Tibial artery (tissue), 4 donors: Measurements from ENCODE around the gene SSB.
"Not testable (repeated sequence)": the region's sequence is repeated elsewhere in the genome, so short reads cannot be mapped to it uniquely, and the experiment has no call there.

Experiments used
- DNase-seq, 2 donors: peaks; one replicate each; pipeline ENCODE4 v3.0.0-alpha.2; 2019
- H3K27ac ChIP-seq, 2 donors: fragments of 200-600 bp; sonication (generic) in 1 of 2; 1 replicate in 1 of 2; 2 replicates in 1 of 2; pipeline ENCODE4 v1.5.1; 2018 to 2019; ENCODE audit warnings: mild to moderate bottlenecking in 1 of 2
- H3K27me3 ChIP-seq, 2 donors: fragments of 200-600 bp; sonication (generic) in 1 of 2; one replicate each; pipeline versions ENCODE4 v1.5.1 to v1.6.0; 2016 to 2019
- H3K36me3 ChIP-seq, 3 donors: fragments of 200-600 bp; sonication (generic) in 2 of 3; one replicate each; pipeline ENCODE4 v1.5.1; 2016 to 2019; ENCODE audit warnings: mild to moderate bottlenecking in 2 of 3
- H3K4me1 ChIP-seq, 4 donors: fragments of 200-600 bp; sonication (generic) in 2 of 4; 1 replicate in 3 of 4; 2 replicates in 1 of 4; pipeline ENCODE4 v1.5.1; 2016 to 2019
- H3K4me3 ChIP-seq, 2 donors: fragments of 200-600 bp; sonication (generic) in 1 of 2; 1 replicate in 1 of 2; 2 replicates in 1 of 2; pipeline ENCODE4 v1.5.1; 2018 to 2019; ENCODE audit warnings: mild to moderate bottlenecking in 2 of 2
- H3K9me3 ChIP-seq, 3 donors: fragments of 200-600 bp; sonication (generic) in 1 of 3; one replicate each; pipeline ENCODE4 v1.5.1; 2016 to 2019
- intact Hi-C: fragments of 100-400 bp; cut with DNase I; formaldehyde crosslinking; loops from one replicate; pipeline ENCODE4 v1.15.0; 2023; ENCODE audit warnings: low total_unique reads
- TF ChIP-seq, protein P1 (sequence below), 2 experiments: fragments of 200-600 bp in 1 of 2; fragments of 450-650 bp in 1 of 2; IDR thresholded peaks; one replicate each; pipeline ENCODE4 v1.5.1; 2017 to 2019; ENCODE audit warnings: antibody characterized with exemption in 2 of 2, mild to moderate bottlenecking in 1 of 2, moderate library complexity in 1 of 2

SSB gene

DNA sequence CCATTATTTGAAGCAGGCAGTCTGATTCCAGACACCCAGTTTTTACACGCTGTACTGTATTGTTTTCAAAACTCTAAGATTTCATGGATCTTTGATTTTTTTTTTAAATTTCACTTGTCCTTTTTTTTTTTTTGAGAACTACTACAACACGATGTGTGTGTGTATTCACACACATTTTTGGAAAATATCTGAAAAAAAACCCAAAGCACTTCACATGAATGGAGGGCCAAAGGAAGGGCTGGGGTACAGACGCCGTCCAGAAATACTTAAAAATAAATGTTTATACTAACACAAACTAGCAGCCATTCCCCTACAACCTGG is 314 bp upstream of the SSB start:
- TF ChIP-seq, protein P1, sequence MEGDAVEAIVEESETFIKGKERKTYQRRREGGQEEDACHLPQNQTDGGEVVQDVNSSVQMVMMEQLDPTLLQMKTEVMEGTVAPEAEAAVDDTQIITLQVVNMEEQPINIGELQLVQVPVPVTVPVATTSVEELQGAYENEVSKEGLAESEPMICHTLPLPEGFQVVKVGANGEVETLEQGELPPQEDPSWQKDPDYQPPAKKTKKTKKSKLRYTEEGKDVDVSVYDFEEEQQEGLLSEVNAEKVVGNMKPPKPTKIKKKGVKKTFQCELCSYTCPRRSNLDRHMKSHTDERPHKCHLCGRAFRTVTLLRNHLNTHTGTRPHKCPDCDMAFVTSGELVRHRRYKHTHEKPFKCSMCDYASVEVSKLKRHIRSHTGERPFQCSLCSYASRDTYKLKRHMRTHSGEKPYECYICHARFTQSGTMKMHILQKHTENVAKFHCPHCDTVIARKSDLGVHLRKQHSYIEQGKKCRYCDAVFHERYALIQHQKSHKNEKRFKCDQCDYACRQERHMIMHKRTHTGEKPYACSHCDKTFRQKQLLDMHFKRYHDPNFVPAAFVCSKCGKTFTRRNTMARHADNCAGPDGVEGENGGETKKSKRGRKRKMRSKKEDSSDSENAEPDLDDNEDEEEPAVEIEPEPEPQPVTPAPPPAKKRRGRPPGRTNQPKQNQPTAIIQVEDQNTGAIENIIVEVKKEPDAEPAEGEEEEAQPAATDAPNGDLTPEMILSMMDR (IDR thresholded peaks at IDR 0.05), result no peak
- intact Hi-C loops, result loop anchor here (2.0 to 10.0 kb wide), 2 partner anchors 66 to 104 kb away; partner anchors contain the start of genes CFAP210, KLHL23 and PHOSPHO2

DNA sequence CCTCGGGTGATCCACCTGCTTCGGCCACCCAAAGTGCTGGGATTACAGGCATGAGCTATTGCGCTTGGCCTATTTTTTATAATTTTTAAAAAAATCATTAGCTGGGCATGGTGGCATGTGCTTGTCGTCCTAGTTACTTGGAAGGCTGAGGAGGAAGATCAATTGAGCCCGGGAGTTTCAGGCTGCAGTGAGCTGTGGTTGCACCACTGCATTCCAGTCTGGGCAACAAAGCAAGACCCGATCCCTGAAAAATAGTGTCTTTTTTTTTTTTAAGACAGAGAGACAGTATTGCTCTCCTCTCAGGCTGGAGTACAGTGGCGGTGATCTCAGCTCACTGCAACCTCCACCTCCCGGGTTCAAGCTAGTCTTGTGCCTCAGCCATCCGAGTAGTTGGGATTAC is 4.8 kb downstream of the SSB start:
- no peaks in the 10 kb centered on the region for H3K9me3 ChIP-seq
- H3K27ac ChIP-seq, result no peak overlapping the region
- no peak for DNase-seq
- H3K27me3 ChIP-seq, result no peaks in the 10 kb centered on the region
- H3K4me3 ChIP-seq, result no peak overlapping the region
- H3K4me1 ChIP-seq, result peaks cover 0 to 54% (median 20%) of the 10 kb centered on the region in 4 donors
- intact Hi-C loops, result no loop called here
- TF ChIP-seq, protein P1 (IDR thresholded peaks at IDR 0.05), result no peak
- H3K36me3 ChIP-seq, result peaks cover 27 to 43% (median 37%) of the 10 kb centered on the region in 3 donors

More for the DNA sequence above, 314 bp upstream of the SSB start:
- H3K4me1 ChIP-seq, result peaks cover 0 to 26% (median 14%) of the 10 kb centered on the region in 4 donors
- no peaks in the 10 kb centered on the region for H3K9me3 ChIP-seq
- peak overlapping the region; percentile 85 to 89 for H3K27ac ChIP-seq
- H3K36me3 ChIP-seq, result peaks cover 7 to 9% (median 7%) of the 10 kb centered on the region in 3 donors
- H3K4me3 ChIP-seq, result peak overlapping the region; percentile 79 to 86
- DNase-seq, result no peak
- H3K27me3 ChIP-seq, result no peaks in the 10 kb centered on the region

DNA sequence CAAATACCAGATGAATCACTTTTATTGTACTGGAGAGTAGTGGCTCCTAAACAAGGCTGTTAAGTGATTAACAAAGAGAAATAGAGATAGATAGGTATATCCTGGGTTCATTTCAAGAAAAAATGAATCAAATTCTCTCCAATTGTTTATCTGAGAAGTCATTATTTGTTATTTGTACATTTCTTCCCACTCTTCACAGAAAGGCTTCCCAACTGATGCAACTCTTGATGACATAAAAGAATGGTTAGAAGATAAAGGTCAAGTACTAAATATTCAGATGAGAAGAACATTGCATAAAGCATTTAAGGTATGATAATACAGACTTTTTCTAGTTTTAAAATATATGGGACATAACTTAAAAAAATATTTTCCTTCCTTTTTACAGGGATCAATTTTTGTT is 7.9 kb downstream of the SSB start:
- peaks cover 0 to 57% (median 18%) of the 10 kb centered on the region in 4 donors for H3K4me1 ChIP-seq
- H3K27me3 ChIP-seq, result no peaks in the 10 kb centered on the region
- H3K36me3 ChIP-seq, result peaks cover 54 to 69% (median 66%) of the 10 kb centered on the region in 3 donors
- TF ChIP-seq, protein P1 (IDR thresholded peaks at IDR 0.05), result no peak
- intact Hi-C loops, result no loop called here
- H3K4me3 ChIP-seq, result no peak overlapping the region
- peak overlapping the region; percentile 20 to 39 for H3K27ac ChIP-seq
- H3K9me3 ChIP-seq, result no peaks in the 10 kb centered on the region
- DNase-seq, result no peak

DNA sequence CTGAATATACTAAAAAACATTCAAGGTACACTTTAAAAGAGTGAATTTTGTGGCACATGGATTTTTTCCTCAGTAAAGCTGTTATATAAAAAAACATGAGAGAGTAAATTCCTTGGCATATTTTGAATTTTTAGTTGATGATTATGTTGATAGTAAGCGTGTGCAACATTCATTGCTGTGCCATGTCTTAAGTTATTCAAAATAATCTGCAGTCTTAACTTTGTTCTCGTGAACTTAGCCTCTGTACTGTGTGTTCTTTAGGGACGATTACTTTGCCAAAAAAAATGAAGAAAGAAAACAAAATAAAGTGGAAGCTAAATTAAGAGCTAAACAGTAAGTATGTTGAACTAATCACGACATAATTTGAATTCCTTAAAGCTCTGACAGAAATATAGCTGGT is 9.6 kb downstream of the SSB start:
- DNase-seq, result no peak
- H3K27me3 ChIP-seq, result no peaks in the 10 kb centered on the region
- no peak overlapping the region for H3K4me3 ChIP-seq
- intact Hi-C loops, result no loop called here
- no peaks in the 10 kb centered on the region for H3K9me3 ChIP-seq
- H3K36me3 ChIP-seq, result peaks cover 66 to 81% (median 77%) of the 10 kb centered on the region in 3 donors
- TF ChIP-seq, protein P1 (IDR thresholded peaks at IDR 0.05), result no peak
- H3K27ac ChIP-seq, result peak overlapping the region; percentile 2 to 39
- H3K4me1 ChIP-seq, result peaks cover 0 to 44% (median 10%) of the 10 kb centered on the region in 4 donors

DNA sequence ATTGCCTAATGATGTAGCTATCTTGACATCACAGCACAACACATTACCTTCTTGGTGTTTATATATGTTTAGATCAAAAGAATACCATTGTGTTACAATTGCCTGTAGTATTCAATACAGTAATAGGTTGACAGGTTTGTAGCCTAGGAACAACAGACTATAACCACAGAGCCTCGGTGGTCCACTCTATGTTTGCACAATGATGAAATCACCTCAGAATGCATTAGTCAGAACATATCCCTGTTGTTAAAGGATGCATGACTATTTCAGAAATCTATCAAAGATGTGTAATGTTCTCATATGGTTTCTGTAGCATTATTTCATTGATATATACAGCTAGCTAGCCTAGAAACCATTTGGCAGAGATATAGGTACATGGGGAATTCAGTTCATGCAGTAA is 17.2 kb downstream of the SSB start:
- H3K27ac ChIP-seq, result no peak overlapping the region
- H3K27me3 ChIP-seq, result no peaks in the 10 kb centered on the region
- H3K4me1 ChIP-seq, result peaks cover 0 to 20% (median 5%) of the 10 kb centered on the region in 4 donors
- no peak for DNase-seq
- no peak overlapping the region for H3K4me3 ChIP-seq
- TF ChIP-seq, protein P1 (IDR thresholded peaks at IDR 0.05), result no peak
- intact Hi-C loops, result no loop called here
- peaks cover 68 to 86% (median 75%) of the 10 kb centered on the region in 3 donors for H3K36me3 ChIP-seq
- no peaks in the 10 kb centered on the region for H3K9me3 ChIP-seq

DNA sequence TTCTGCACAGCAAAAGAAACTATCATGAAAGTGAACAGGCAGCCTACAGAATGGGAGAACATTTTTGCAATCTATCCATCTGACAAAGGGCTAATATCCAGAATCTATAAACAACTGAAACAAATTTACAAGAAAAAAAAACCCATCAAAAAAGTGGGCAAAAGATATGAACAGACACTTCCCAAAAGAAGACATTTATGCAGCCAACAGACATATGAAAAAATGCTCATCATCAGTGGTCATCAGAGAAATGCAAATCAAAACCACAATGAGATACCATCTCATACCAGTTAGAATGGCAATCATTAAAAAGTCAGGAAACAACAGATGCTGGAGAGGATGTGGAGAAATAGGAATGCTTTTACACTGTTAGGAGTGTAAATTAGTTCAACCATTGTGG is 18.3 kb downstream of the SSB start:
- H3K27ac ChIP-seq, intact Hi-C loops, H3K9me3 ChIP-seq, H3K4me3 ChIP-seq, H3K27me3 ChIP-seq, DNase-seq: not testable (repeated sequence)
- Histone ChIP-seq H3K4me1 (peaks cover 0 to 29% (median 10%) of the 10 kb centered on the region in 4 donors), H3K36me3 (peaks cover 57 to 75% (median 64%) of the 10 kb centered on the region in 3 donors)

DNA sequence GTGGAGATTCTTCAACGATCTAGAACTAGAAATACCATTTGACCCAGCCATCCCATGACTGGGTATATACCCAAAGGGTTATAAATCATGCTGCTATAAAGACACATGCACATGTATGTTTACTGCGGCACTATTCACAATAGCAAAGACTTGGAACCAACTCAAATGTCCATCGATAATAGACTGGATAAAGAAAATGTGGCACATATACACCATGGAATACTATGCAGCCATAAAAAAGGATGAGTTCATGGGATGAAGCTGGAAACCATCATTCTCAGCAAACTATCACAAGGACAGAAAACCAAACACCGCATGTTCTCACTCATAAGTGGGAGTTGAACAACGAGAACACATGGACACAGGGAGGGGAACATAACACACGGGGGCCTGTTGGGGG is 18.7 kb downstream of the SSB start:
- H3K9me3 ChIP-seq, intact Hi-C loops, H3K27me3 ChIP-seq, H3K27ac ChIP-seq, H3K4me3 ChIP-seq, DNase-seq: not testable (repeated sequence)
- peaks cover 53 to 71% (median 60%) of the 10 kb centered on the region in 3 donors for H3K36me3 ChIP-seq
- H3K4me1 ChIP-seq, result peaks cover 0 to 33% (median 13%) of the 10 kb centered on the region in 4 donors
